HepG2 (cell line): ENCODE data around the gene BSG. TPM values are rescaled to one million over a fixed set of nuclear protein-coding genes. Genes with fewer than 3 reads are reported as not detected.

Experiments
- AFF4 ChIP-seq: sonication (generic); formaldehyde crosslinking; IDR thresholded peaks from 2 replicates; pipeline ENCODE4 v1.4.0; 2020; ENCODE audit warnings: missing genetic modification reagents
- EED ChIP-seq: sonication (generic); formaldehyde crosslinking; IDR thresholded peaks from 2 replicates; pipeline ENCODE4 v1.5.0; 2020; ENCODE audit warnings: mild to moderate bottlenecking, missing genetic modification reagents
- NFE2L1 ChIP-seq: sonication (generic); formaldehyde crosslinking; IDR thresholded peaks from 2 replicates; pipeline ENCODE4 v1.4.0; 2020; ENCODE audit warnings: missing genetic modification reagents, mild to moderate bottlenecking, borderline replicate concordance
- RARA ChIP-seq: IDR thresholded peaks from 2 replicates; pipeline ENCODE4 v1.6.1; 2016; ENCODE audit warnings: missing genetic modification reagents, missing compliant biosample characterization
- SMARCE1 ChIP-seq: fragments of 450-650 bp; IDR thresholded peaks from 2 replicates; pipeline ENCODE4 v1.6.1; 2017; ENCODE audit warnings: borderline replicate concordance
- STAG1 ChIP-seq: sonication (generic); formaldehyde crosslinking; IDR thresholded peaks from 2 replicates; pipeline ENCODE4 v1.4.0; 2020; ENCODE audit warnings: missing genetic modification reagents
- TERF1 ChIP-seq: sonication (generic); formaldehyde crosslinking; IDR thresholded peaks from 2 replicates; pipeline ENCODE4 v1.8.0; 2022; ENCODE audit warnings: mild to moderate bottlenecking, missing genetic modification reagents, moderate library complexity
- ZFP91 ChIP-seq: sonication (generic); formaldehyde crosslinking; IDR thresholded peaks from 2 replicates; pipeline ENCODE4 v1.9.0; 2022; ENCODE audit warnings: missing genetic modification reagents, mild to moderate bottlenecking, borderline replicate concordance
- ZNF142 ChIP-seq: sonication (generic); formaldehyde crosslinking; IDR thresholded peaks from 2 replicates; pipeline ENCODE4 v1.4.0; 2020; ENCODE audit warnings: missing genetic modification reagents
- ZNF281 ChIP-seq: sonication (generic); formaldehyde crosslinking; IDR thresholded peaks from 2 replicates; pipeline ENCODE4 v1.4.0; 2020; ENCODE audit warnings: missing genetic modification reagents, borderline replicate concordance
- ZNF589 ChIP-seq: sonication (generic); formaldehyde crosslinking; conservative IDR thresholded peaks from 2 replicates; pipeline ENCODE4 v1.8.0; 2022; ENCODE audit warnings: mild to moderate bottlenecking, moderate library complexity, missing genetic modification reagents
- polyA plus RNA-seq, 8 experiments: library from polyadenylated mRNA; depleted of rRNA in 3 of 8; stranded (reverse) in 7 of 8; unstranded in 1 of 8; fragments of >200 nt; fragmentation: Illumina TruSeq in 4 of 8; extraction: Trizol in 4 of 8; gene quantifications; 2 replicates each; pipeline versions ENCODE4 v1.2.1 to v1.2.3, GENCODE V29; 2011 to 2016; ENCODE audit warnings: low read depth in 4 of 8, missing spikeins in 1 of 8, mixed read lengths in 1 of 8; ENCODE audit not compliant: insufficient read depth in 1 of 8
- total RNA-seq, 5 experiments: library from RNA; depleted of rRNA; stranded (reverse); fragments of >200 nt; fragmentation: Illumina TruSeq; extraction: Trizol; gene quantifications; 2 replicates each; pipeline ENCODE4 v1.2.3, GENCODE V29; 2016; ENCODE audit warnings: low read depth in 1 of 5

BSG gene
- total and polyA plus RNA-seq, 2 of the 13 experiments (the other 11 are each of a cell fraction or from before 2014, with no cell fraction given) = 309 to 754 TPM

- TF ChIP-seq ZNF281 (CRISPR knock-in tag) (no peak), NFE2L1 (no peak), ZNF589 (CRISPR knock-in tag) (no peak), ZFP91 (0 out of 2 replicates have a peak, but pooled peaks have one; percentile 23), TERF1 (no peak), RARA (CRISPR knock-in tag) (peak; percentile 88), SMARCE1 (no peak), STAG1 (CRISPR knock-in tag) (no peak), AFF4 (no peak), ZNF142 (CRISPR knock-in tag) (no peak), EED (no peak)
These were observed 15.6 kb upstream of the BSG start (continued) for GRCh38 chr19:556611-557382.
